HG02840 (cell line): Measurements from ENCODE around the gene CCDC127.

Experiments used
- ATAC-seq: cut with Tn5 transposase; IDR thresholded peaks from one replicate; pipeline ENCODE4 v1.9.1; 2021; ENCODE audit warnings: mild to moderate bottlenecking, moderate library complexity, moderate number of reproducible peaks; ENCODE audit not compliant: unreplicated experiment, low FRiP score

The CCDC127 gene

GRCh38 chr5:191949-192690 is 25.8 kb downstream of the CCDC127 start:
- no peak for ATAC-seq

GRCh38 chr5:191036-191948 is 26.7 kb downstream of the CCDC127 start, which contains the start of gene LRRC14B:
LRRC14B (plus strand) TSS chr5:191495; CDS start chr5:191539, 44 bp downstream.
- ATAC-seq: no peak

GRCh38 chr5:190366-191035 is 27.5 kb downstream of the CCDC127 start:
- ATAC-seq: no peak

GRCh38 chr5:189976-190365 is 28.0 kb downstream of the CCDC127 start:
- no peak for ATAC-seq

GRCh38 chr5:189486-189885 is 28.5 kb downstream of the CCDC127 start:
- ATAC-seq: no peak

GRCh38 chr5:188488-189481 is 29.2 kb downstream of the CCDC127 start:
- peak; percentile 68 for ATAC-seq

- no peak for ATAC-seq
These were observed 30.1 kb downstream of the CCDC127 start for GRCh38 chr5:187617-188451.

GRCh38 chr5:187042-187431 is 30.9 kb downstream of the CCDC127 start:
- no peak for ATAC-seq

GRCh38 chr5:186091-187041 is 31.6 kb downstream of the CCDC127 start:
- ATAC-seq: no peak

GRCh38 chr5:185095-186070 is 32.6 kb downstream of the CCDC127 start:
- no peak for ATAC-seq

- ATAC-seq: no peak
These were observed 33.5 kb downstream of the CCDC127 start for GRCh38 chr5:184471-184870.

- ATAC-seq: no peak
These were observed 35.8 kb downstream of the CCDC127 start for GRCh38 chr5:182126-182525.

GRCh38 chr5:181566-181965 is 36.4 kb downstream of the CCDC127 start:
- no peak for ATAC-seq

- no peak for ATAC-seq
These were observed 36.8 kb downstream of the CCDC127 start for GRCh38 chr5:181160-181559.

- no peak for ATAC-seq
These were observed 37.6 kb downstream of the CCDC127 start for GRCh38 chr5:180286-180918.

GRCh38 chr5:179401-179800 is 38.6 kb downstream of the CCDC127 start:
- ATAC-seq: no peak
